ENCODE data around the gene ADAMTS18. TPM values are rescaled to one million over a fixed set of nuclear protein-coding genes. Genes with fewer than 3 reads are reported as not detected.

Gene ADAMTS18
- total and polyA plus RNA-seq, 8 donors = 0.55 to 7.0 TPM; not detected in 6

- no peaks in the 10 kb centered on the region for H3K36me3 ChIP-seq
- no peak for DNase-seq
- H3K27me3 ChIP-seq = peaks cover 0 to 14% (median 4%) of the 10 kb centered on the region in 3 donors
- H3K9me3 ChIP-seq = no peaks in the 10 kb centered on the region
- 15 to 34% (median 26%) methylated on average over 2 of the region's 2 CpGs for WGBS, 5 donors
- no peak overlapping the region for H3K27ac ChIP-seq
- TF ChIP-seq EP300 (IDR thresholded peaks at IDR 0.05) (no peak), POLR2AphosphoS5 (IDR thresholded peaks at IDR 0.05) (no peak), POLR2A (IDR thresholded peaks at IDR 0.05) (no peak)
- intact Hi-C loops (cut with DNase I; ENCODE audit: low total_unique reads) = no loop called here
- no peaks in the 10 kb centered on the region for H3K4me1 ChIP-seq
- no peak overlapping the region for H3K4me3 ChIP-seq
Observed at GRCh38 chr16:77336637-77337036, 98.2 kb downstream of the ADAMTS18 start.

GRCh38 chr16:77335652-77336234, 99.1 kb downstream of the ADAMTS18 start:
- H3K4me1 ChIP-seq = no peaks in the 10 kb centered on the region
- TF ChIP-seq CTCF (IDR thresholded peaks at IDR 0.05) = no peak
- TF ChIP-seq POLR2AphosphoS5 (IDR thresholded peaks at IDR 0.05) = no peak
- TF ChIP-seq EP300 (IDR thresholded peaks at IDR 0.05) = no peak
- no peak for TF ChIP-seq POLR2A (IDR thresholded peaks at IDR 0.05)
- H3K36me3 ChIP-seq = no peaks in the 10 kb centered on the region
- peak in 1 of 2 donors; percentile 77 for DNase-seq
- no peaks in the 10 kb centered on the region for H3K9me3 ChIP-seq
- peaks cover 0 to 14% (median 4%) of the 10 kb centered on the region in 3 donors for H3K27me3 ChIP-seq
- no peak overlapping the region for H3K27ac ChIP-seq
- H3K4me3 ChIP-seq = no peak overlapping the region
- intact Hi-C loops (cut with DNase I; ENCODE audit: low total_unique reads) = no loop called here
- 45 to 68% (median 47%) methylated on average over 12 of the region's 12 CpGs for WGBS, 5 donors

GRCh38 chr16:77332792-77333191, 102.0 kb downstream of the ADAMTS18 start:
- DNase-seq = no peak
- no peak for TF ChIP-seq EP300 (IDR thresholded peaks at IDR 0.05)
- no peak for TF ChIP-seq CTCF (IDR thresholded peaks at IDR 0.05)
- no peak for TF ChIP-seq POLR2A (IDR thresholded peaks at IDR 0.05)
- TF ChIP-seq POLR2AphosphoS5 (IDR thresholded peaks at IDR 0.05) = no peak
- Histone ChIP-seq H3K27me3 (peaks cover 0 to 15% (median 4%) of the 10 kb centered on the region in 3 donors), H3K27ac (no peak overlapping the region), H3K4me3 (no peak overlapping the region), H3K36me3 (no peaks in the 10 kb centered on the region), H3K9me3 (no peaks in the 10 kb centered on the region), H3K4me1 (no peaks in the 10 kb centered on the region)
- 81 to 89% (median 83%) methylated on average over 5 of the region's 5 CpGs for WGBS, 5 donors
- intact Hi-C loops (cut with DNase I; ENCODE audit: low total_unique reads) = no loop called here

GRCh38 chr16:77331802-77332586, 102.8 kb downstream of the ADAMTS18 start:
- Histone ChIP-seq H3K9me3 (no peaks in the 10 kb centered on the region), H3K36me3 (no peaks in the 10 kb centered on the region), H3K4me1 (no peaks in the 10 kb centered on the region), H3K27ac (no peak overlapping the region), H3K27me3 (peaks cover 0 to 23% (median 4%) of the 10 kb centered on the region in 3 donors), H3K4me3 (no peak overlapping the region)
- intact Hi-C loops (cut with DNase I; ENCODE audit: low total_unique reads) = no loop called here
- WGBS, 5 donors = 64 to 79% (median 77%) methylated on average over 9 of the region's 9 CpGs
- DNase-seq = no peak
- TF ChIP-seq CTCF (IDR thresholded peaks at IDR 0.05) = no peak
- TF ChIP-seq POLR2AphosphoS5 (IDR thresholded peaks at IDR 0.05) = no peak
- TF ChIP-seq POLR2A (IDR thresholded peaks at IDR 0.05) = no peak
- no peak for TF ChIP-seq EP300 (IDR thresholded peaks at IDR 0.05)

- intact Hi-C loops (cut with DNase I; ENCODE audit: low total_unique reads) = no loop called here
- no peak for DNase-seq
- peaks cover 0 to 23% (median 4%) of the 10 kb centered on the region in 3 donors for H3K27me3 ChIP-seq
- no peak overlapping the region for H3K27ac ChIP-seq
- no peak for TF ChIP-seq CTCF (IDR thresholded peaks at IDR 0.05)
- TF ChIP-seq POLR2AphosphoS5 (IDR thresholded peaks at IDR 0.05) = no peak
- no peak for TF ChIP-seq EP300 (IDR thresholded peaks at IDR 0.05)
- TF ChIP-seq POLR2A (IDR thresholded peaks at IDR 0.05) = no peak
- H3K9me3 ChIP-seq = no peaks in the 10 kb centered on the region
- H3K4me3 ChIP-seq = no peak overlapping the region
- no peaks in the 10 kb centered on the region for H3K36me3 ChIP-seq
- no peaks in the 10 kb centered on the region for H3K4me1 ChIP-seq
Observed at GRCh38 chr16:77331043-77331442, 103.8 kb downstream of the ADAMTS18 start.

All from stomach (tissue), 9 donors.